Body of pancreas (tissue), 4 donors: ENCODE results near the gene RNF17. TPM values are rescaled to one million over a fixed set of nuclear protein-coding genes. Genes with fewer than 3 reads are reported as not detected.

Experiments used
- ATAC-seq: fragments of 150-250 bp; one replicate; pipeline ENCODE4 v1.9.1; 2016
- DNase-seq, 4 donors: peaks; one replicate each; pipeline ENCODE4 v3.0.0-alpha.2; 2019
- H3K27ac ChIP-seq, 4 donors: fragments of 200-600 bp; sonication (generic); 1 replicate in 3 of 4; 2 replicates in 1 of 4; pipeline versions ENCODE4 v1.5.1 to v1.6.1; 2016 to 2019; ENCODE audit warnings: mild to moderate bottlenecking in 1 of 4, mixed read lengths in 1 of 4, moderate library complexity in 1 of 4
- H3K27me3 ChIP-seq, 2 donors: fragments of 200-600 bp; sonication (generic); one replicate each; pipeline ENCODE4 v1.6.0; 2016; ENCODE audit warnings: mild to moderate bottlenecking in 1 of 2
- H3K36me3 ChIP-seq, 2 donors: fragments of 200-600 bp; sonication (generic); replicated peaks in 1 of 2; 2 replicates each; pipeline ENCODE4 v1.5.1; 2016; ENCODE audit warnings: low read depth in 2 of 2; ENCODE audit not compliant: insufficient read depth in 1 of 2
- H3K4me1 ChIP-seq: fragments of 200-600 bp; sonication (generic); one replicate; pipeline ENCODE4 v1.6.0; 2016
- H3K4me3 ChIP-seq, 2 donors: fragments of 200-600 bp; sonication (generic); 1 replicate in 1 of 2; 2 replicates in 1 of 2; pipeline ENCODE4 v1.5.1; 2016 to 2019
- H3K9me3 ChIP-seq, 3 donors: fragments of 200-600 bp; sonication (generic); 1 replicate in 2 of 3; 2 replicates in 1 of 3; pipeline ENCODE4 v1.5.1; 2016
- CTCF ChIP-seq, 7 experiments: fragments of 450-650 bp in 4 of 7; fragments of 200-600 bp in 3 of 7; sonication (generic) in 3 of 7; IDR thresholded peaks; one replicate each; pipeline ENCODE4 v1.5.1; 2016 to 2019; ENCODE audit warnings: antibody characterized with exemption in 7 of 7
- POLR2A ChIP-seq, 3 donors: fragments of 450-650 bp; IDR thresholded peaks; one replicate each; pipeline ENCODE4 v1.6.1; 2016; ENCODE audit warnings: antibody characterized with exemption in 3 of 3, mild to moderate bottlenecking in 2 of 3
- whole genome bisulfite sequencing, 2 donors: methylation state at CpG; one replicate each; pipeline ENCODE4 v1.1.5; 2017; 5-methylcytosine and 5-hydroxymethylcytosine counted together
- intact Hi-C: fragments of 100-400 bp; cut with DNase I; formaldehyde crosslinking; loops from one replicate; pipeline ENCODE4 v1.15.1; 2023
- total RNA-seq, 2 donors: library from RNA; depleted of rRNA; stranded (reverse); fragments of >200 nt; gene quantifications; one replicate each; pipeline ENCODE4 v1.1.0, GENCODE V29; 2016

The RNF17 gene
- total RNA-seq, 2 donors from 2014 or later, result 1.6 TPM; not detected in 1

DNA sequence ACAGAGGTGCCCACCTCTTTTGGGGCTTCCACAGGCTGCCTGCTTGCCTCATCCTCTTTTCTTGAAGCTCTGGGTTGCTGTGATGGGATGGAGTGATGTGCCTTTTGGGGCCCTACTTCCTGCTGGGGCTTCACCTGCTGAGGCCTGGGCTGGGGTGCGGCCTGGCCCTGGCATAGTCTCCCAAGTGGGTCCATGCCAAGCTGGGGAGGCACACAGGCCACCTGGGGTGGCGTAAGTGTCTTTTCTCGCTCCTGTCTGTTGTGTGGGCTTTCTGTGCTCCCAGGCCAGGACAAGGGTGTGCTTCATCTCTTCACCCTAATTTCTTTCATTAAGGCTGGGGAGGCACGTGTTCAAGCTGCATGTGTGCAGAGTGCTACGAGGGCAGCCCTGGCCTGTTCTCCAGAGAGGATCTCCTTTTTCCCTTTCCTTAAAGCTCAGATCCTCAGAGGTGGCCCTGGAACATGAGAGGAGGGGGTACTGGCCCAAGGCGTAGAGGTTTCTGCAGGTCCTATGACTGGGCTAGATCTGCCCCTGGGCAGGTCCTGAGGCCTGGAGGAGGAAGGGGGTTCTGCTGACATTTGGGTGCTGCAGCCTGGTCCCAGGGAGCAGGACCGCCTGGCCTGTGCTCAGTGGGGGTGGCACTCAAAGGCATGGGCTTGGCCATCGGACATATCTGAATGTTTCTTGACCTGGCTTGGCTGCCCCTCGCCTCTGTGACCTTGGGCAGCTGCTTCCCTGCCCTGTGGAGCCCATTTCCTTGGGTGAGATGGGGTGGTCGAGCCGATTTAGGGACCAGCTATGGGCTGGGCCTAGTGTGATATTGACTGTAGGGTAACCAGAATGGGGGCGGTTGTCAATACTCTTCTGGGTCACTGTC, 23.7 kb upstream of the RNF17 start:
- ATAC-seq, result no peak
- 73 to 80% methylated on average over 7 to 12 of the region's 12 CpGs for WGBS, 2 donors
- TF ChIP-seq CTCF (IDR thresholded peaks at IDR 0.05), result no peak
- TF ChIP-seq POLR2A (IDR thresholded peaks at IDR 0.05), result no peak

GRCh38 chr13:24741016-24741662, 22.8 kb upstream of the RNF17 start:
- no peak overlapping the region for H3K4me3 ChIP-seq
- no peak overlapping the region for H3K27ac ChIP-seq
- intact Hi-C loops, result no loop called here
- no peaks in the 10 kb centered on the region for H3K27me3 ChIP-seq
- no peaks in the 10 kb centered on the region for H3K4me1 ChIP-seq
- ATAC-seq (no peak), DNase-seq (no peak)
- WGBS, 2 donors, result 59 to 62% methylated on average over 5 to 8 of the region's 11 CpGs
- H3K36me3 ChIP-seq, result no peaks in the 10 kb centered on the region
- no peaks in the 10 kb centered on the region for H3K9me3 ChIP-seq
- TF ChIP-seq CTCF (IDR thresholded peaks at IDR 0.05), result no peak
- no peak for TF ChIP-seq POLR2A (IDR thresholded peaks at IDR 0.05)

More for the DNA sequence above, 23.7 kb upstream of the RNF17 start:
- Histone ChIP-seq H3K36me3 (no peaks in the 10 kb centered on the region), H3K4me3 (no peak overlapping the region), H3K9me3 (no peaks in the 10 kb centered on the region), H3K27ac (no peak overlapping the region), H3K27me3 (no peaks in the 10 kb centered on the region), H3K4me1 (no peaks in the 10 kb centered on the region)
- intact Hi-C loops, result no loop called here
- DNase-seq, result no peak

- WGBS, 2 donors, result 50 to 58% methylated on average over 2 to 8 of the region's 8 CpGs
- Histone ChIP-seq H3K4me1 (peaks cover 6% of the 10 kb centered on the region), H3K27me3 (no peaks in the 10 kb centered on the region), H3K36me3 (no peaks in the 10 kb centered on the region), H3K4me3 (no peak overlapping the region), H3K27ac (no peak overlapping the region), H3K9me3 (no peaks in the 10 kb centered on the region)
- no peak for TF ChIP-seq CTCF (IDR thresholded peaks at IDR 0.05)
- TF ChIP-seq POLR2A (IDR thresholded peaks at IDR 0.05), result no peak
- intact Hi-C loops, result no loop called here
- DNase-seq (no peak), ATAC-seq (no peak)
Observed at GRCh38 chr13:24741791-24742190, 22.2 kb upstream of the RNF17 start.

- intact Hi-C loops, result no loop called here
Observed at GRCh38 chr13:24742294-24742693, 21.7 kb upstream of the RNF17 start.

More at GRCh38 chr13:24742294-24742693, 21.7 kb upstream of the RNF17 start:
- WGBS, 2 donors, result 18 to 19% methylated on average over 4 to 6 of the region's 6 CpGs
- Histone ChIP-seq H3K27ac (no peak overlapping the region), H3K4me1 (peaks cover 11% of the 10 kb centered on the region), H3K9me3 (no peaks in the 10 kb centered on the region), H3K27me3 (no peaks in the 10 kb centered on the region), H3K36me3 (no peaks in the 10 kb centered on the region), H3K4me3 (no peak overlapping the region)
- ATAC-seq (no peak), DNase-seq (no peak)
- TF ChIP-seq POLR2A (IDR thresholded peaks at IDR 0.05), result no peak
- TF ChIP-seq CTCF (IDR thresholded peaks at IDR 0.05), result no peak
